ENCODE measurements around the gene SP3.

GRCh38 chr2:173865971-173866873 lies 99.0 kb downstream of the SP3 start:
- no peak for TF ChIP-seq RFX5 (IDR thresholded peaks at IDR 0.05; ENCODE audit: borderline replicate concordance, low read depth, low read length)
- TF ChIP-seq CTCF (IDR thresholded peaks at IDR 0.05; ENCODE audit: control extremely low read depth in 1 of 3, insufficient read depth in 1 of 3, low read depth in 1 of 3, low read length in 3 of 3), result no peak
- no peak for TF ChIP-seq FOSL1 (IDR thresholded peaks at IDR 0.05; ENCODE audit: insufficient read depth, low read depth, low read length)
- TF ChIP-seq USF2 (IDR thresholded peaks at IDR 0.05; ENCODE audit: low read length), result no peak
- TF ChIP-seq POU5F1 (IDR thresholded peaks at IDR 0.05; ENCODE audit: low read depth, low read length), result no peak
- no peak for TF ChIP-seq ASH2L (IDR thresholded peaks at IDR 0.05; ENCODE audit: low read length)
- no peak for TF ChIP-seq RNF2 (IDR thresholded peaks at IDR 0.05; ENCODE audit: borderline replicate concordance, low read depth, low read length, missing control alignments, poor library complexity, severe bottlenecking)
- TF ChIP-seq TCF12 (IDR thresholded peaks at IDR 0.05; ENCODE audit: low read depth, low read length), result no peak
- TF ChIP-seq GABPA (IDR thresholded peaks at IDR 0.05; ENCODE audit: borderline replicate concordance, insufficient read depth, low read length), result no peak
- TF ChIP-seq BCL11A (IDR thresholded peaks at IDR 0.05; ENCODE audit: low read depth in 2 of 2, low read length in 2 of 2), result no peak
- TF ChIP-seq CHD7 (IDR thresholded peaks at IDR 0.05; ENCODE audit: insufficient replicate concordance, low read length), result no peak
- no peak for TF ChIP-seq POLR2A (IDR thresholded peaks at IDR 0.05; ENCODE audit: control extremely low read depth in 1 of 2, low read depth in 2 of 2, low read length in 2 of 2)

Data from H1 (cell line).